Neuronal stem cell (in vitro differentiated cells): ENCODE data around the gene HIP1.

Source experiments
- DNase-seq: peaks from one replicate; pipeline ENCODE4 v3.0.0-alpha.2; 2013; ENCODE audit warnings: low spot score
- H2AFZ ChIP-seq: one replicate; pipeline ENCODE4 v1.6.1; 2013; ENCODE audit warnings: mild to moderate bottlenecking, low read length, inconsistent platforms
- H2AK5ac ChIP-seq: 2 replicates; pipeline ENCODE4 v1.6.1; 2013; ENCODE audit warnings: low read depth, mild to moderate bottlenecking, inconsistent platforms, low read length, moderate library complexity, mixed read lengths
- H2BK120ac ChIP-seq: 2 replicates; pipeline ENCODE4 v1.6.1; 2013; ENCODE audit warnings: low read depth, mild to moderate bottlenecking, inconsistent platforms, low read length, moderate library complexity, mixed read lengths
- H2BK12ac ChIP-seq: one replicate; pipeline ENCODE4 v1.6.1; 2013; ENCODE audit warnings: low read length, inconsistent platforms
- H2BK15ac ChIP-seq: 2 replicates; pipeline ENCODE4 v1.6.1; 2013; ENCODE audit warnings: mild to moderate bottlenecking, low read length, inconsistent platforms, mixed read lengths
- H2BK5ac ChIP-seq: one replicate; pipeline ENCODE4 v1.6.1; 2013; ENCODE audit warnings: inconsistent platforms, mild to moderate bottlenecking, low read length, moderate library complexity
- H3K14ac ChIP-seq: one replicate; pipeline ENCODE4 v1.6.1; 2013; ENCODE audit warnings: low read length, inconsistent platforms
- H3K18ac ChIP-seq: 2 replicates; pipeline ENCODE4 v1.6.1; 2013; ENCODE audit warnings: low read length, inconsistent platforms
- H3K23ac ChIP-seq: 2 replicates; pipeline ENCODE4 v1.6.1; 2013; ENCODE audit warnings: low read depth, mild to moderate bottlenecking, mixed read lengths, low read length, inconsistent platforms; ENCODE audit not compliant: poor library complexity
- H3K27ac ChIP-seq: replicated peaks from 3 replicates; pipeline ENCODE4 v1.5.1; 2013; ENCODE audit warnings: low read length, inconsistent platforms
- H3K27me3 ChIP-seq, 3 experiments: 2 replicates each; pipeline ENCODE4 v1.6.1; 2013; ENCODE audit warnings: low read length in 3 of 3, mild to moderate bottlenecking in 2 of 3, inconsistent platforms in 1 of 3, low read depth in 1 of 3, mixed read lengths in 1 of 3, moderate library complexity in 1 of 3; ENCODE audit not compliant: control insufficient read depth in 3 of 3, insufficient read depth in 3 of 3
- H3K36me3 ChIP-seq, 2 donors: replicated peaks in 1 of 2; 2 replicates each; pipeline ENCODE4 v1.6.1; 2013; ENCODE audit warnings: low read length in 2 of 2; ENCODE audit not compliant: control insufficient read depth in 2 of 2, insufficient read depth in 2 of 2
- H3K4ac ChIP-seq: 2 replicates; pipeline ENCODE4 v1.6.1; 2013; ENCODE audit warnings: inconsistent platforms, mild to moderate bottlenecking, low read length, moderate library complexity
- H3K4me1 ChIP-seq, 2 donors: 1 replicate in 1 of 2; 2 replicates in 1 of 2; pipeline ENCODE4 v1.6.1; 2013; ENCODE audit warnings: low read length in 2 of 2, low read depth in 1 of 2; ENCODE audit not compliant: control insufficient read depth in 2 of 2, insufficient read depth in 1 of 2
- H3K4me2 ChIP-seq: one replicate; pipeline ENCODE4 v1.6.1; 2013; ENCODE audit warnings: mild to moderate bottlenecking, low read length, inconsistent platforms; ENCODE audit not compliant: insufficient read depth, poor library complexity, severe bottlenecking
- H3K4me3 ChIP-seq, 2 donors: 2 replicates each; pipeline ENCODE4 v1.5.1; 2013; ENCODE audit warnings: low read length in 2 of 2, mild to moderate bottlenecking in 2 of 2, inconsistent platforms in 1 of 2, moderate library complexity in 1 of 2
- H3K79me1 ChIP-seq: one replicate; pipeline ENCODE4 v1.6.1; 2013; ENCODE audit warnings: low read depth, mild to moderate bottlenecking, inconsistent platforms, low read length, moderate library complexity
- H3K9ac ChIP-seq: one replicate; pipeline ENCODE4 v1.6.1; 2013; ENCODE audit warnings: mild to moderate bottlenecking, low read depth, low read length, inconsistent platforms; ENCODE audit not compliant: poor library complexity
- H3K9me3 ChIP-seq, 2 donors: replicated peaks in 1 of 2; 2 replicates each; pipeline versions ENCODE3 to v1.6.1; 2013; ENCODE audit warnings: low read length in 2 of 2, mild to moderate bottlenecking in 2 of 2, inconsistent platforms in 1 of 2, low read depth in 1 of 2, mixed read lengths in 1 of 2, moderate library complexity in 1 of 2; ENCODE audit not compliant: control insufficient read depth in 2 of 2, insufficient read depth in 1 of 2
- H4K8ac ChIP-seq: one replicate; pipeline ENCODE4 v1.6.1; 2013; ENCODE audit warnings: low read depth, mild to moderate bottlenecking, inconsistent platforms, low read length, moderate library complexity
- H4K91ac ChIP-seq: one replicate; pipeline ENCODE4 v1.6.1; 2013; ENCODE audit warnings: low read length, low read depth, mild to moderate bottlenecking, inconsistent platforms; ENCODE audit not compliant: poor library complexity
- WGBS, 2 donors: extraction: QIAGEN DNeasy Blood & Tissue Kit; methylation state at CpG; one replicate each; pipeline ENCODE4 v1.1.7; 2013; ENCODE audit warnings: missing lambda C conversion rate in 2 of 2, mixed read lengths in 1 of 2; ENCODE audit not compliant: insufficient read length in 2 of 2, insufficient replicate concordance in 1 of 2; ENCODE audit errors: extremely low coverage in 2 of 2; 5-methylcytosine and 5-hydroxymethylcytosine counted together

Gene HIP1

DNA sequence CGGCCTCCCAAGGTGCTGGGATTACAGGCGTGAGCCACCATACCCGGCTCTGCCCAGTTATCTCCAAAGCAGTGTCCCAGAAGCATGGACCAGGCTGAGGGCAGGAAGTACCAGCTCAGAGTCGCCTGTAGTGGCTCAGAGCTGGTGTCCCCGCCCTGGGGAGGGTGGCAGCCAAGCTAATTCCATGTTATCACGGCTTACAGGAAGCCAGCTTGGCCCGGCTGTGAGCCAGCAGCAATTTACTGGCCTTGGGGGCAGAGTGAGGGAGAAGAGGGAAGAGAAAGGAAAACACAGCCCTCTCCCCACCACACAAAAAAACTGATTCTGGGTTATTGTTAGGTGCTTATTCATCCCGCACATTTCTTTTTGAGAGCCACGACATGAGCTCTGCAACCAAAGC is 88.1 kb downstream of the HIP1 start:
- no peak overlapping the region for H3K14ac ChIP-seq
- H2BK12ac ChIP-seq = no peak overlapping the region
- H3K4me3 ChIP-seq = no peak overlapping the region
- no peak overlapping the region for H3K4me2 ChIP-seq
- no peak overlapping the region for H4K8ac ChIP-seq
- no peak for DNase-seq
- H3K4me1 ChIP-seq = peaks cover 12 to 13% of the 10 kb centered on the region in 2 donors
- no peak overlapping the region for H2AK5ac ChIP-seq
- no peaks in the 10 kb centered on the region for H3K27me3 ChIP-seq
- H3K9me3 ChIP-seq = no peaks in the 10 kb centered on the region
- no CpG with 5 or more reads among the region's 9 CpGs for WGBS, 2 donors
- H3K36me3 ChIP-seq = no peaks in the 10 kb centered on the region
- no peak overlapping the region for H2BK120ac ChIP-seq
- no peak overlapping the region for H3K23ac ChIP-seq
- H2BK5ac ChIP-seq = no peak overlapping the region
- peak overlapping the region; percentile 75 for H2AFZ ChIP-seq
- no peaks in the 10 kb centered on the region for H3K79me1 ChIP-seq
- H3K27ac ChIP-seq = peak overlapping the region; percentile 52
- no peak overlapping the region for H2BK15ac ChIP-seq
- no peak overlapping the region for H3K18ac ChIP-seq
- no peak overlapping the region for H3K9ac ChIP-seq
- H4K91ac ChIP-seq = no peak overlapping the region
- no peak overlapping the region for H3K4ac ChIP-seq

- H3K4ac ChIP-seq = no peak overlapping the region
- peak overlapping the region; percentile 52 for H3K27ac ChIP-seq
- H2BK120ac ChIP-seq = no peak overlapping the region
- H4K91ac ChIP-seq = no peak overlapping the region
- no peak overlapping the region for H2AK5ac ChIP-seq
- H3K4me2 ChIP-seq = no peak overlapping the region
- no CpG with 5 or more reads among the region's 7 CpGs for WGBS, 2 donors
- H3K14ac ChIP-seq = no peak overlapping the region
- no peak overlapping the region for H2BK5ac ChIP-seq
- H2AFZ ChIP-seq = peak overlapping the region; percentile 47
- peak overlapping the region; percentile 79 for H3K18ac ChIP-seq
- no peak overlapping the region for H3K23ac ChIP-seq
- DNase-seq = no peak
- no peak overlapping the region for H2BK15ac ChIP-seq
- H4K8ac ChIP-seq = no peak overlapping the region
- no peak overlapping the region for H2BK12ac ChIP-seq
- H3K79me1 ChIP-seq = no peaks in the 10 kb centered on the region
- H3K9ac ChIP-seq = no peak overlapping the region
- H3K9me3 ChIP-seq = no peaks in the 10 kb centered on the region
- no peak overlapping the region for H3K4me3 ChIP-seq
- no peaks in the 10 kb centered on the region for H3K36me3 ChIP-seq
- peaks cover 12 to 13% of the 10 kb centered on the region in 2 donors for H3K4me1 ChIP-seq
- no peaks in the 10 kb centered on the region for H3K27me3 ChIP-seq
These were observed 88.7 kb downstream of the HIP1 start for GRCh38 chr7:75650062-75650461.

DNA sequence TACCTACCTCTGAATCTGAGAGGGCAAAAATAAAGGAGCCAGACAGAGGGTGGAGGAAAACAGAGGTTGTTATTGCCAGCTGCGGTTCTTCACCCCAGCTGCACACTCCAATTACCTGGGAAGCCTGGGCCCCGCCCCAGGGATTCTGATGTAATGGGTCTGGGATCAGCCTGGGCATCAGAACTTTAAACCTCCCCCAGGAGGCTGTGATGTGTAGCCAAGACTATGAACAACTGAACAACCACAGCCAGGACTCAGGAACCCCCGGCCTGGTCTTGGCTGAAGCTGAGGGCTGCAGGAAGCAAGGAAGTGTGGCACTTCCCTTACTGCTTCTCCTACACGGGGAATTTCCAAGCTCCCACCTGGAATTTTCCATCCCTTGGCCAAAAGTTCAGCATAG is 89.3 kb downstream of the HIP1 start:
- Histone ChIP-seq H3K9me3 (no peaks in the 10 kb centered on the region), H2BK15ac (no peak overlapping the region), H3K23ac (no peak overlapping the region), H3K4me3 (no peak overlapping the region), H3K18ac (no peak overlapping the region), H3K4ac (no peak overlapping the region), H3K36me3 (no peaks in the 10 kb centered on the region), H4K8ac (no peak overlapping the region), H3K14ac (no peak overlapping the region), H2BK5ac (no peak overlapping the region), H3K79me1 (no peaks in the 10 kb centered on the region), H3K27me3 (no peaks in the 10 kb centered on the region), H4K91ac (no peak overlapping the region), H3K9ac (no peak overlapping the region), H2AFZ (peak overlapping the region; percentile 47), H2BK12ac (no peak overlapping the region), H3K27ac (peak overlapping the region; percentile 18), H3K4me2 (no peak overlapping the region), H3K4me1 (peaks cover 12 to 13% of the 10 kb centered on the region in 2 donors), H2BK120ac (no peak overlapping the region), H2AK5ac (no peak overlapping the region)
- DNase-seq = no peak
- no CpG with 5 or more reads among the region's 4 CpGs for WGBS, 2 donors

DNA sequence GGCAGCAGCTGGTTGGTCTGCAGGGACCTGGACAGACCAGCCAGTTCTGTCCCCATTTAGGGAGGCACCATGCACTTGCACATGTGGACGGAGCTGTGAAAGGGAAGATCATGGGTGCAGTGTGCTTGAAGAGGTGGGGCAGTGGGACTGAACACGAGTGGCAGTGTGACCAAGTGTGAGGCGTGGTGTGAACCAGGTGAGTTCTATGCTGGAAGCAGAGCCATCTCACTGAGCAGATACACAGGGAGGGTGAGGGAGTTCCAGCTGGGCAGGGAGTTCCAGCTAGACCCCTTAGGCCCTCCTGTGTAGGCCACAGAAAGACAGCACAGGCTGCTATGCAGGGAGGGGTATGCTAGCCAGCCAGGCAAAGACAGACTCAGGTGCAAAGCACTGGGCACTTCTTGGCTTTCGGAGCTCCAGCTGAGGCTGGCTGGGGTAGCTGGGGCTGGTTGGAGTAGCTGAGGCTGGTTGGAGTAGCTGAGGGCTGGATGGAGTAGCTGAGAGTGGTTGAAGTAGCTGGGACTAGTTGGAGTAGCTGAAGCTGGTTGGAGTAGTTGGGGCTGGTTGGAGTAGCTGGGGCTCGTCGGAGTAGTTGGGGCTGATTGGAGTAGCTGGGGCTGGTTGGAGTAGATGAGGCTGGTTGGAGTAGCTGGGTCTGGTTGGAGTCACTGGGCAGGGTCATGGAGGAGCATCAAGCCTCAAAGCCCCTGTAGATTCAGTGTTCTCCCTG is 90.9 kb downstream of the HIP1 start:
- no peak for DNase-seq
- Histone ChIP-seq H3K18ac (peak overlapping the region; percentile 61), H3K79me1 (no peaks in the 10 kb centered on the region), H2BK120ac (no peak overlapping the region), H3K4ac (no peak overlapping the region), H2BK5ac (peak overlapping the region; percentile 19), H3K4me1 (peaks cover 12 to 13% of the 10 kb centered on the region in 2 donors), H3K27me3 (no peaks in the 10 kb centered on the region), H3K9me3 (peaks cover under 1 to 12% of the 10 kb centered on the region in 2 donors), H3K23ac (peak overlapping the region; percentile 50), H3K14ac (no peak overlapping the region), H3K36me3 (no peaks in the 10 kb centered on the region), H2BK15ac (peak overlapping the region; percentile 81), H4K8ac (peak overlapping the region; percentile 52), H2AFZ (no peak overlapping the region), H4K91ac (no peak overlapping the region), H2BK12ac (no peak overlapping the region), H3K4me2 (no peak overlapping the region), H2AK5ac (peak overlapping the region; percentile 88), H3K27ac (no peak overlapping the region), H3K9ac (no peak overlapping the region), H3K4me3 (peak overlapping the region in 1 of 2 donors; percentile 55)
- WGBS, 2 donors = no CpG with 5 or more reads among the region's 6 CpGs
